GM12801 (cell line): ENCODE measurements around the gene LEFTY1.

Experiments used
- TF ChIP-seq, protein P1 (sequence below): IDR thresholded peaks from one replicate; pipeline ENCODE4 v1.5.1; 2011; ENCODE audit warnings: control low read depth; ENCODE audit not compliant: insufficient read length; ENCODE audit errors: extremely low read depth

The LEFTY1 gene

GRCh38 chr1:225878282-225878681 lies 10.7 kb downstream of the LEFTY1 start:
- TF ChIP-seq, protein P1, sequence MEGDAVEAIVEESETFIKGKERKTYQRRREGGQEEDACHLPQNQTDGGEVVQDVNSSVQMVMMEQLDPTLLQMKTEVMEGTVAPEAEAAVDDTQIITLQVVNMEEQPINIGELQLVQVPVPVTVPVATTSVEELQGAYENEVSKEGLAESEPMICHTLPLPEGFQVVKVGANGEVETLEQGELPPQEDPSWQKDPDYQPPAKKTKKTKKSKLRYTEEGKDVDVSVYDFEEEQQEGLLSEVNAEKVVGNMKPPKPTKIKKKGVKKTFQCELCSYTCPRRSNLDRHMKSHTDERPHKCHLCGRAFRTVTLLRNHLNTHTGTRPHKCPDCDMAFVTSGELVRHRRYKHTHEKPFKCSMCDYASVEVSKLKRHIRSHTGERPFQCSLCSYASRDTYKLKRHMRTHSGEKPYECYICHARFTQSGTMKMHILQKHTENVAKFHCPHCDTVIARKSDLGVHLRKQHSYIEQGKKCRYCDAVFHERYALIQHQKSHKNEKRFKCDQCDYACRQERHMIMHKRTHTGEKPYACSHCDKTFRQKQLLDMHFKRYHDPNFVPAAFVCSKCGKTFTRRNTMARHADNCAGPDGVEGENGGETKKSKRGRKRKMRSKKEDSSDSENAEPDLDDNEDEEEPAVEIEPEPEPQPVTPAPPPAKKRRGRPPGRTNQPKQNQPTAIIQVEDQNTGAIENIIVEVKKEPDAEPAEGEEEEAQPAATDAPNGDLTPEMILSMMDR = no peak

GRCh38 chr1:225877580-225877979 lies 11.4 kb downstream of the LEFTY1 start:
- TF ChIP-seq, protein P1 = no peak

DNA sequence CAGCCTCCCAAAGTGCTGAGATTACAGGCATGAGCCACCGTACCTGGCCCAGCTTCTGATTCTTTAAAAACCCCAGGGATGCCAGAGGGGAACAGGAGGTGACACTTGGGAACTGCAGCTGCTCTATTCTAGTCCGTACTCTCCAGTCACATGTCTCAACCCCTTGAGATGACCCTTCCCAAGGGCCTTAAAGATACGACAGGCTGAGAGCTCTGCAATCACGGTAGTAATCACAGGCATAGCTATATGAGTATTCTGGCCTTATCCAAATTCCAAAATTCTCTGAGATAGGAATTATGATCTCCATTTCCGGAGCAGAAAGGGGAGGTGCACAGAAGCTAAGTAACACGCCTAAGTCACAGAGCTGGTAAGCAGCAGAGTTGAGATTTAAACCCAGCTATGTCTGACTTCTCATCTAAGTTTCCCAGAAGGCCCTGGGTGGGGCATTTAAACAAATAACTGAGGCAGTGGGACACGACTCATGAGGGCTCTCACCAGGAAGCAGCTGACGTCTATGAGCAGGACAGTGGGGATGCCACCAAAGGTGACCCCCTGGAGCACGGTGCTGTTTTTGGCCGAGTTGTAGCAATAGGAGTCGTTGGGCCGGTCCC lies 11.9 kb downstream of the LEFTY1 start:
- TF ChIP-seq, protein P1 = no peak

DNA sequence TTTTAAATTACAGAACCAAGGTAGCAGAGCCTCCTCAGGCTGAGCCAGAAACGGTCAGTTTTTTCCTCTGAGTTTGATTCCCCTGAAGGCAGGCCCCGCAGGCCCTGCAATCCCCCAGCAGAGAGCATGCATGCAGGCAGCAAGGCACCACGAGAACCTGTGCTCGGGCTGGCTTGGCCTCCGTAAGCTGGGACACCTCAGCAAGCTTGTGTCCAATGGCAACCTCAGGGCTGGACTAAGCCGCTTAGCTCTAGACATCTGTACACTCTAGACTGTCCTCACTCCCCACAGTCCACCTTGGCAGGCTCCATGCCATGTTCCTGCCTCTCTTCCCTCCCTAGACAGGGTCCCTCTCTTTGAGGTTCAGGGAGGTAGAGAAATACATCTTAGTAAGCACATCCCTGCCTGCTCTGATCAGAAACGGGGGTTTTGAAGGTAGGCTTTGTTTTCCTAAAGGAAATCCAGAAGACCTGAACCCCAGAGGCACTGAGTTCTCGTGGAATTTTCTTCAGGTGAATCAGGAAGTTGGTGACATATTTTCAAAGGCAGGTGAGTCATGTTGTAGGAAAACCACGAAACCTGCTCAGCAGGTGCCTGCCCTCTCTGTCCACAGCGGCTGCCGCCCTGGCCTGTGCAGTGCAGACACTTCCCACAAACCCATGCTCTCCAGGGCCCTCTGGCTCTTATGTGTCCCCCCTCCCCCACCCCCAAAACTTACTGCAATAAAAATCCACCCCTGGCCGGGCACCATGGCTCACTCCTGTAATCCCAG lies 13.7 kb downstream of the LEFTY1 start:
- TF ChIP-seq, protein P1 = no peak

DNA sequence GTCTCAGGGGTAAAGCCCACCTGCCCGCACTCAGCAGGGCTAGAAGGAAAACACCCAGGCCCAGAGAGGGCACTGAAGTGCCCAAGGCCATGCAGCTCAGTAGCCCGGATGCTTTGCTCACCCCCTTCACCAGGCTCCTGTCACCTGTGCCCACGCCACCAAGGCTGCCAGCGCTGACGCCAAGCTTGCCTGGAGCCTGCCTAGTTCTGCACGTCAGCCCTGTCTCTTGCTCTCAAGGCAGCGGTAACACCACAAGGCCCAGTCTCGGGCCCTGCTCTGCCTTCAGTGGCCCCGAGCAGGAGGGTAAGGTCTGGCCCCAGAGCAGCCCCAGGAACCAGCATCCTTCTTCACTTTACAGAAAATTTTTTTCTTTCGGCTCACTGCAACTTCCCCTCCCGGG lies 14.5 kb downstream of the LEFTY1 start:
- TF ChIP-seq, protein P1 = no peak

GRCh38 chr1:225873281-225873850 lies 15.6 kb downstream of the LEFTY1 start:
- TF ChIP-seq, protein P1 = no peak

DNA sequence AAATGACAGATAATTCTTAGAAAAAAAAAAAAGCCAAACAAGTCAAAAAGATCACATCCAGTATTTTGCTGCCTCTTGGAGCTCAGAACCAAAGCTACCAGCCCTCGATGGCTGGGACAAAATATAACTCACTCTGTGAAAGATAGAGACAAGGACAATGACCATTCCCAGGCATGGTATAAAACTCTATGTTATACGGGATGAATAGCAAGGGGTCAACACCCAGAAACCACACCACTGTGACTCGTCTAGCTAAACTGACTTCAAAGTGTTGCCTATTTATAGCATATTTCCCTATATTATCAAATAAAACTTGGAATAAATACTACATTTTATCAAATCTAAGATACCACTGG lies 16.9 kb downstream of the LEFTY1 start:
- TF ChIP-seq, protein P1 = no peak
